ENCODE measurements around the gene TMC6. TPM values are rescaled to one million over a fixed set of nuclear protein-coding genes. Genes with fewer than 3 reads are reported as not detected.
"Not testable (repeated sequence)": the region's sequence is repeated elsewhere in the genome, so short reads cannot be mapped to it uniquely, and the experiment has no call there.

TMC6 gene
- total and polyA plus RNA-seq, 8 donors = 15.6 to 61.2 (median 25.5) TPM

GRCh38 chr17:78120537-78120936 is 8.0 kb downstream of the TMC6 start:
- WGBS, 2 donors = 97 to 98% methylated on average over 12 to 13 of the region's 13 CpGs
- no peak for DNase-seq
- Histone ChIP-seq H3K36me3 (peaks cover 0 to 8% (median 0%) of the 10 kb centered on the region in 3 donors), H3K27ac (no peak overlapping the region), H3K4me3 (no peak overlapping the region), H3K27me3 (no peaks in the 10 kb centered on the region), H3K4me1 (no peaks in the 10 kb centered on the region), H3K9me3 (no peaks in the 10 kb centered on the region)
- TF ChIP-seq, protein P1, sequence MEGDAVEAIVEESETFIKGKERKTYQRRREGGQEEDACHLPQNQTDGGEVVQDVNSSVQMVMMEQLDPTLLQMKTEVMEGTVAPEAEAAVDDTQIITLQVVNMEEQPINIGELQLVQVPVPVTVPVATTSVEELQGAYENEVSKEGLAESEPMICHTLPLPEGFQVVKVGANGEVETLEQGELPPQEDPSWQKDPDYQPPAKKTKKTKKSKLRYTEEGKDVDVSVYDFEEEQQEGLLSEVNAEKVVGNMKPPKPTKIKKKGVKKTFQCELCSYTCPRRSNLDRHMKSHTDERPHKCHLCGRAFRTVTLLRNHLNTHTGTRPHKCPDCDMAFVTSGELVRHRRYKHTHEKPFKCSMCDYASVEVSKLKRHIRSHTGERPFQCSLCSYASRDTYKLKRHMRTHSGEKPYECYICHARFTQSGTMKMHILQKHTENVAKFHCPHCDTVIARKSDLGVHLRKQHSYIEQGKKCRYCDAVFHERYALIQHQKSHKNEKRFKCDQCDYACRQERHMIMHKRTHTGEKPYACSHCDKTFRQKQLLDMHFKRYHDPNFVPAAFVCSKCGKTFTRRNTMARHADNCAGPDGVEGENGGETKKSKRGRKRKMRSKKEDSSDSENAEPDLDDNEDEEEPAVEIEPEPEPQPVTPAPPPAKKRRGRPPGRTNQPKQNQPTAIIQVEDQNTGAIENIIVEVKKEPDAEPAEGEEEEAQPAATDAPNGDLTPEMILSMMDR (IDR thresholded peaks at IDR 0.05) = no peak
- FAIRE-seq = no peak
- no peak for ATAC-seq
- intact Hi-C loops (cut with DNase I) = loop anchor here in 2 of 3 donors (5.0 kb wide), 2 partner anchors 52 to 57 kb away; no protein-coding TSS in a partner anchor

GRCh38 chr17:78118801-78119241 is 9.7 kb downstream of the TMC6 start:
- TF ChIP-seq, protein P1 (IDR thresholded peaks at IDR 0.05) = no peak
- FAIRE-seq = no peak
- WGBS, 2 donors = 80 to 82% methylated on average over 11 to 14 of the region's 14 CpGs
- ATAC-seq = no peak
- no peaks in the 10 kb centered on the region for H3K27me3 ChIP-seq
- no peaks in the 10 kb centered on the region for H3K4me1 ChIP-seq
- H3K27ac ChIP-seq = no peak overlapping the region
- H3K36me3 ChIP-seq = peaks cover 0 to 1% (median 0%) of the 10 kb centered on the region in 3 donors
- peak in 1 of 6 donors; percentile 68 for DNase-seq
- H3K4me3 ChIP-seq = no peak overlapping the region
- intact Hi-C loops (cut with DNase I) = loop anchor here in 1 of 3 donors (10.0 kb wide), 1 partner anchor 306 kb away; no protein-coding TSS in a partner anchor
- H3K9me3 ChIP-seq = no peaks in the 10 kb centered on the region

GRCh38 chr17:78117027-78117981 is 11.3 kb downstream of the TMC6 start:
- WGBS, 2 donors = 29% methylated on average over 36 to 41 of the region's 41 CpGs
- H3K27ac ChIP-seq = no peak overlapping the region
- H3K36me3 ChIP-seq = no peaks in the 10 kb centered on the region
- H3K4me3 ChIP-seq = peak overlapping the region in 1 of 4 donors; percentile 14
- H3K4me1 ChIP-seq = no peaks in the 10 kb centered on the region
- H3K9me3 ChIP-seq = no peaks in the 10 kb centered on the region
- TF ChIP-seq, protein P1 (IDR thresholded peaks at IDR 0.05) = peak; percentile 39 to 56 (median 46)
- DNase-seq = peak in 4 of 6 donors; percentile 64 to 85 (median 75)
- no peaks in the 10 kb centered on the region for H3K27me3 ChIP-seq
- no peak for FAIRE-seq
- intact Hi-C loops (cut with DNase I) = loop anchor here in 1 of 3 donors (10.0 kb wide), 1 partner anchor 307 kb away; no protein-coding TSS in a partner anchor
- ATAC-seq = peak; percentile 67 to 85 (median 79)

- no peaks in the 10 kb centered on the region for H3K4me1 ChIP-seq
- no peaks in the 10 kb centered on the region for H3K36me3 ChIP-seq
- WGBS, 2 donors = 90 to 96% methylated on average over 9 of the region's 9 CpGs
- H3K27me3 ChIP-seq = no peaks in the 10 kb centered on the region
- FAIRE-seq (no peak), DNase-seq (no peak), ATAC-seq (no peak)
- H3K27ac ChIP-seq = no peak overlapping the region
- H3K4me3 ChIP-seq = no peak overlapping the region
- intact Hi-C loops (cut with DNase I) = loop anchor here in 1 of 3 donors (10.0 kb wide), 1 partner anchor 308 kb away; no protein-coding TSS in a partner anchor
- TF ChIP-seq, protein P1 (IDR thresholded peaks at IDR 0.05) = no peak
- no peaks in the 10 kb centered on the region for H3K9me3 ChIP-seq
Observed at GRCh38 chr17:78116411-78116810, 12.1 kb downstream of the TMC6 start.

DNA sequence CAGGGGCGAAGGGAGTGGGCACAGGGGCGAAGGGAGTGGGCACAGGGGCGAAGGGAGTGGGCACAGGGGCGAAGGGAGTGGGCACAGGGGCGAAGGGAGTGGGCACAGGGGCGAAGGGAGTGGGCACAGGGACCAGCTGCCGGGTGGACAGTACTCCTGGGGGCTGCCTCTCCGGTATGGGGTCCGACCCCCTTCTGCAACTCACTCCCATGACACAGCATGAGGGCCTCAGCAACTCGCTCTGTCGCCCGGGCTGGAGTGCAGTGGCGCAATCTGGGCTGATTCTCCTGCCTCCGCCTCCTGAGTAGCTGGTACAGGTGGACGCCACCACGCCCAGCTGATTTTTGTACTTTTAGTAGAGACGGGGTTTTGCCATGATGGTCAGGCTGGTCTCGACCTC is 12.8 kb downstream of the TMC6 start:
- not testable (repeated sequence) for FAIRE-seq, H3K9me3 ChIP-seq, H3K27me3 ChIP-seq, H3K4me3 ChIP-seq, H3K36me3 ChIP-seq, H3K4me1 ChIP-seq, H3K27ac ChIP-seq, DNase-seq, ATAC-seq
- 91 to 98% methylated on average over 11 to 15 of the region's 18 CpGs for WGBS, 2 donors
- intact Hi-C loops (cut with DNase I) = loop anchor here in 1 of 3 donors (10.0 kb wide), 1 partner anchor 309 kb away; no protein-coding TSS in a partner anchor
